Measurements from ENCODE around the gene HPCAL1. TPM values are rescaled to one million over a fixed set of nuclear protein-coding genes. Genes with fewer than 3 reads are reported as not detected.

HPCAL1 gene
- total and polyA plus RNA-seq, 11 donors = 18.9 to 63.2 (median 40.5) TPM

DNA sequence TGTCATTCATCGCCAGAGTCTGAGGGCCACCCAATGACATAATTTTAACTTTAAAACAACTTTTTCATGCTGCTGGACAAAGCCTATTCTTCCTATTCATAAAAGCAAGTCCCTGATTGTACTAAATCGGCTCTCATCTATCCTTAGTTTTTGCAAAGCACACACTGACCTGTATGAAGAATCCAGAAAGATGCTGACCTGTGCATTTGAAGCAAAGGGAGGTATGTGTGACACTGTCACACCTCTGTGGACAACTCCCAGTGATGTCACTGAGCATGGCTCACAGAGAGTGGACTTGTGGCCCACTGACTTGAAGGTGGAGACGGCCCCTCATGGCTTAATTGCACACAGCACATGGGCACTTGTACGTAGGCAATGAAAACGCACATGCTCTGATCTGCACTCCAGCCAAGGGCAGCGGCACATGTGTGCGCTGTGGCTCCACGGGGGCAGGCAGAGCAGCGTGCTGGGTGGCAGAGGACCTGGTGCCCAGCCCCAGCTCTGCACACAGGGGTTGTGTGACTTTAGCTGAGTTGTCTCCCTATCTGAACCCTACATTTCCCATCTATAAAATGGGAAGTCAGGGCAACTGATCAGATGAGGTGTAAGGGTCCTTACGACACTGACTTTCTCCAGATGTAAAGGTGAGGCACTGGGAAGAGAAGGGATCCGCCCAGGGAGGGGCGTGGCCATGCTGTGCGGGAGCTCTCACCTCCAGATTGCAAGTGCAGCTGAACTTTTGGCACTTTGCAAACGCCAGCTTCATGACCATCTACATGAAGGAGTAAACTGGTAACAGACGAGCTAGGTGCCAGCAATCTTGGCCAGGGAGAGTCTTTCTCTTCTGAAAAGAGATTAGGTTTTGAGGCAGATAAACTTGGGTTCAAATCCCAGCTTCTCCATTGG is 159.7 kb downstream of the HPCAL1 start:
- no peak for DNase-seq
- peaks cover 0 to 8% (median 3%) of the 10 kb centered on the region in 12 donors for H3K4me1 ChIP-seq
- H3K27ac ChIP-seq = no peak overlapping the region
- H3K36me3 ChIP-seq = no peaks in the 10 kb centered on the region
- intact Hi-C loops (cut with DNase I) = no loop called here
- no peak for TF ChIP-seq POLR2A (IDR thresholded peaks at IDR 0.05)
- TF ChIP-seq, protein P1, sequence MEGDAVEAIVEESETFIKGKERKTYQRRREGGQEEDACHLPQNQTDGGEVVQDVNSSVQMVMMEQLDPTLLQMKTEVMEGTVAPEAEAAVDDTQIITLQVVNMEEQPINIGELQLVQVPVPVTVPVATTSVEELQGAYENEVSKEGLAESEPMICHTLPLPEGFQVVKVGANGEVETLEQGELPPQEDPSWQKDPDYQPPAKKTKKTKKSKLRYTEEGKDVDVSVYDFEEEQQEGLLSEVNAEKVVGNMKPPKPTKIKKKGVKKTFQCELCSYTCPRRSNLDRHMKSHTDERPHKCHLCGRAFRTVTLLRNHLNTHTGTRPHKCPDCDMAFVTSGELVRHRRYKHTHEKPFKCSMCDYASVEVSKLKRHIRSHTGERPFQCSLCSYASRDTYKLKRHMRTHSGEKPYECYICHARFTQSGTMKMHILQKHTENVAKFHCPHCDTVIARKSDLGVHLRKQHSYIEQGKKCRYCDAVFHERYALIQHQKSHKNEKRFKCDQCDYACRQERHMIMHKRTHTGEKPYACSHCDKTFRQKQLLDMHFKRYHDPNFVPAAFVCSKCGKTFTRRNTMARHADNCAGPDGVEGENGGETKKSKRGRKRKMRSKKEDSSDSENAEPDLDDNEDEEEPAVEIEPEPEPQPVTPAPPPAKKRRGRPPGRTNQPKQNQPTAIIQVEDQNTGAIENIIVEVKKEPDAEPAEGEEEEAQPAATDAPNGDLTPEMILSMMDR (IDR thresholded peaks at IDR 0.05) = no peak
- H3K27me3 ChIP-seq = no peaks in the 10 kb centered on the region
- no peak overlapping the region for H3K4me3 ChIP-seq
- ATAC-seq = no peak
- no peaks in the 10 kb centered on the region for H3K9me3 ChIP-seq
- WGBS, 4 donors = 66 to 74% (median 69%) methylated on average over 12 to 15 of the region's 15 CpGs

- 81 to 90% (median 88%) methylated on average over 5 of the region's 5 CpGs for WGBS, 4 donors
Observed at GRCh38 chr2:10465910-10466309, 163.2 kb downstream of the HPCAL1 start.

DNA sequence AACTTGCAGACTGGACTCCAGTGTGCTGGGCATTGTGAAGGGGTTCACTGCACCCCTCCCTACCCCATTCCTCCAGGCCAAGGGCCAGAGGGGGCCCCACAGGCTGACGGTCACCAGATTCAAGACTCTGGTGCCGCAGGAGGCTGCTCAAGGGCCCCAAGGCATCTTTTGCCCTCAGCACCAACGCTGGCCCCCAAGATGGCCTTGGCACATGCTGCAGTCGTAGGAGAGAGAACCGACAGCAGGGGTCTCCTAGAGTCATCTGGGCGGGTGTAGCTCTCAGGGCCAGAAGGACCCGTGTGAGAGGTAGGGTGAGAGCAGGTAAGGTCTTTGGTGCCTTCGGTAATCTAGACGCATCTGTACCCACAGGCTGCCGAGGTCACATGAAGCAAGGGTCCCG is 164.1 kb downstream of the HPCAL1 start:
- TF ChIP-seq, protein P1 (IDR thresholded peaks at IDR 0.05) = no peak
- TF ChIP-seq POLR2A (IDR thresholded peaks at IDR 0.05) = no peak
- intact Hi-C loops (cut with DNase I) = no loop called here
- Histone ChIP-seq H3K27ac (no peak overlapping the region), H3K4me1 (no peaks in the 10 kb centered on the region), H3K27me3 (no peaks in the 10 kb centered on the region), H3K4me3 (no peak overlapping the region), H3K9me3 (no peaks in the 10 kb centered on the region), H3K36me3 (no peaks in the 10 kb centered on the region)
- DNase-seq (no peak), ATAC-seq (no peak)
- 78 to 87% (median 83%) methylated on average over 8 to 11 of the region's 11 CpGs for WGBS, 4 donors

More at GRCh38 chr2:10465910-10466309, 163.2 kb downstream of the HPCAL1 start:
- no peak for ATAC-seq
- Histone ChIP-seq H3K36me3 (no peaks in the 10 kb centered on the region), H3K27me3 (no peaks in the 10 kb centered on the region), H3K9me3 (no peaks in the 10 kb centered on the region), H3K4me3 (no peak overlapping the region), H3K27ac (no peak overlapping the region), H3K4me1 (no peaks in the 10 kb centered on the region)
- no peak for TF ChIP-seq POLR2A (IDR thresholded peaks at IDR 0.05)
- intact Hi-C loops (cut with DNase I) = no loop called here
- no peak for DNase-seq

DNA sequence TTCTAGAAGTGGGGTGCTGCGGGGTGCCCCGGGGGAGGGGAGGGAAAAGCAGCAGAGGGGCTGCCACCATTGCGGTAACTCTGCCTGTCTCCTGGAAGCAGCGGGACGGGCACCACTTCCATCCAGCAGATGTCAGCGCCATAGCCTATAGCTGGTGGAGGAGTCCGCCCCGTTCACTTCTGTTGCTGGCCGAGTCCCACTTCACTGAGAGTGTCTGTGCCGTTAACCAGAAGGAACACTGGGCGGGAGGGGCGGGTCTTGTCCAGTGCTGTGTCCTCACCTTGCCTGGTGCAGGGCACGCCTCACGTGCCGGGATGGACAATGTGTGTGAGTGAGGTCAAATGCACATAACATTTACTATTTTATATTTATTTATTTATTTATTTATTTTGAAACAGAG is 164.7 kb downstream of the HPCAL1 start:
- no peak overlapping the region for H3K4me3 ChIP-seq
- intact Hi-C loops (cut with DNase I) = no loop called here
- 56 to 67% (median 65%) methylated on average over 15 of the region's 15 CpGs for WGBS, 4 donors
- no peaks in the 10 kb centered on the region for H3K36me3 ChIP-seq
- H3K9me3 ChIP-seq = no peaks in the 10 kb centered on the region
- no peak for DNase-seq
- TF ChIP-seq, protein P1 (IDR thresholded peaks at IDR 0.05) = no peak
- no peak for TF ChIP-seq POLR2A (IDR thresholded peaks at IDR 0.05)
- H3K27ac ChIP-seq = no peak overlapping the region
- H3K27me3 ChIP-seq = no peaks in the 10 kb centered on the region
- peak in 1 of 4 donors; percentile 45 for ATAC-seq
- H3K4me1 ChIP-seq = no peaks in the 10 kb centered on the region
